Measurements from ENCODE around the gene SFXN3. TPM values are rescaled to one million over a fixed set of nuclear protein-coding genes. Genes with fewer than 3 reads are reported as not detected.

Gene SFXN3
- total RNA-seq, 1 donor from 2014 or later, result 5.2 TPM

- no peak for TF ChIP-seq CTCF (IDR thresholded peaks at IDR 0.05; ENCODE audit: partially characterized antibody, unreplicated experiment)
- H3K4me1 Mint-ChIP-seq (ENCODE audit: low read depth, unreplicated experiment), result peaks cover 5% of the 10 kb centered on the region
- DNase-seq, result no peak
- no peak overlapping the region for H3K27ac Mint-ChIP-seq (ENCODE audit: unreplicated experiment)
- no peaks in the 10 kb centered on the region for H3K36me3 Mint-ChIP-seq (ENCODE audit: unreplicated experiment)
- H3K27me3 Mint-ChIP-seq (ENCODE audit: unreplicated experiment), result peaks cover 6% of the 10 kb centered on the region
- H3K4me3 Mint-ChIP-seq (ENCODE audit: unreplicated experiment), result no peak overlapping the region
- peaks cover 9% of the 10 kb centered on the region for H3K9me3 Mint-ChIP-seq (ENCODE audit: unreplicated experiment)
Measured at GRCh38 chr10:101020427-101021075, 10.5 kb upstream of the SFXN3 start.

- peaks cover 6% of the 10 kb centered on the region for H3K27me3 Mint-ChIP-seq (ENCODE audit: unreplicated experiment)
- no peaks in the 10 kb centered on the region for H3K36me3 Mint-ChIP-seq (ENCODE audit: unreplicated experiment)
- peaks cover 4% of the 10 kb centered on the region for H3K4me1 Mint-ChIP-seq (ENCODE audit: low read depth, unreplicated experiment)
- H3K9me3 Mint-ChIP-seq (ENCODE audit: unreplicated experiment), result peaks cover 9% of the 10 kb centered on the region
- no peak for DNase-seq
- no peak for TF ChIP-seq CTCF (IDR thresholded peaks at IDR 0.05; ENCODE audit: partially characterized antibody, unreplicated experiment)
- no peak overlapping the region for H3K27ac Mint-ChIP-seq (ENCODE audit: unreplicated experiment)
- no peak overlapping the region for H3K4me3 Mint-ChIP-seq (ENCODE audit: unreplicated experiment)
Measured at GRCh38 chr10:101021239-101021638, 9.8 kb upstream of the SFXN3 start.

- peaks cover 8% of the 10 kb centered on the region for H3K27me3 Mint-ChIP-seq (ENCODE audit: unreplicated experiment)
- no peak overlapping the region for H3K4me3 Mint-ChIP-seq (ENCODE audit: unreplicated experiment)
- H3K4me1 Mint-ChIP-seq (ENCODE audit: low read depth, unreplicated experiment), result peaks cover 6% of the 10 kb centered on the region
- no peaks in the 10 kb centered on the region for H3K36me3 Mint-ChIP-seq (ENCODE audit: unreplicated experiment)
- no peak for DNase-seq
- no peak overlapping the region for H3K27ac Mint-ChIP-seq (ENCODE audit: unreplicated experiment)
- H3K9me3 Mint-ChIP-seq (ENCODE audit: unreplicated experiment), result peaks cover 6% of the 10 kb centered on the region
- no peak for TF ChIP-seq CTCF (IDR thresholded peaks at IDR 0.05; ENCODE audit: partially characterized antibody, unreplicated experiment)
Measured at GRCh38 chr10:101021692-101022251, 9.3 kb upstream of the SFXN3 start.

GRCh38 chr10:101022967-101023705 is 7.9 kb upstream of the SFXN3 start:
- TF ChIP-seq CTCF (IDR thresholded peaks at IDR 0.05; ENCODE audit: partially characterized antibody, unreplicated experiment), result no peak
- no peak overlapping the region for H3K27ac Mint-ChIP-seq (ENCODE audit: unreplicated experiment)
- H3K4me3 Mint-ChIP-seq (ENCODE audit: unreplicated experiment), result no peak overlapping the region

More at GRCh38 chr10:101022967-101023705, 7.9 kb upstream of the SFXN3 start:
- no peak for DNase-seq
- peaks cover 4% of the 10 kb centered on the region for H3K9me3 Mint-ChIP-seq (ENCODE audit: unreplicated experiment)
- peaks cover 6% of the 10 kb centered on the region for H3K36me3 Mint-ChIP-seq (ENCODE audit: unreplicated experiment)
- peaks cover 8% of the 10 kb centered on the region for H3K27me3 Mint-ChIP-seq (ENCODE audit: unreplicated experiment)
- peaks cover 13% of the 10 kb centered on the region for H3K4me1 Mint-ChIP-seq (ENCODE audit: low read depth, unreplicated experiment)

Data from glutamatergic neuron (in vitro differentiated cells).